GM12878 (cell line): ENCODE measurements around the gene FMNL2. TPM values are rescaled to one million over a fixed set of nuclear protein-coding genes. Genes with fewer than 3 reads are reported as not detected.

Source experiments
- ATAC-seq: fragments of 200-7000 bp; cut with Tn5 transposase; 3 replicates; pipeline ENCODE4 v1.9.1; 2020; ENCODE audit warnings: mild to moderate bottlenecking, moderate library complexity
- BruUV-seq: library from RNA; stranded (reverse); fragments of 400-500 nt; replicated peaks from 2 replicates; lab custom pipeline; 2021; lab: Mats Ljungman, UMichigan
- CTCF ChIA-PET: fragments of 300-600 bp; sonication (Branson Sonifier 250); formaldehyde crosslinking; extraction: SDS; loops from one replicate; lab custom pipeline; 2021; ENCODE audit warnings: inconsistent platforms; lab: Yijun Ruan, JAX
- POLR2A ChIA-PET: fragments of 350-600 bp; formaldehyde crosslinking; extraction: SDS; loops from one replicate; lab custom pipeline; 2021; ENCODE audit warnings: inconsistent platforms; lab: Charles Lee
- RAD21 ChIA-PET: fragments of 300-600 bp; sonication (Branson Sonifier 250); formaldehyde crosslinking; loops from one replicate; lab custom pipeline; 2023; ENCODE audit warnings: antibody characterized with exemption; ENCODE audit not compliant: unreplicated experiment; lab: Charles Lee
- SMC1A ChIA-PET: fragments of 300-600 bp; sonication (Branson Sonifier 250); formaldehyde crosslinking; loops from one replicate; lab custom pipeline; 2023; ENCODE audit not compliant: unreplicated experiment, uncharacterized antibody; lab: Charles Lee
- DNase-seq: peaks from one replicate; pipeline ENCODE4 v3.0.0-alpha.2; 2011; ENCODE audit warnings: low read depth, low spot score
- FAIRE-seq: peaks from 3 replicates; lab custom pipeline; 2011; peaks lifted over from hg19 to GRCh38; lab: Jason Lieb, UNC
- H2AFZ ChIP-seq: 2 replicates; pipeline ENCODE4 v1.6.0; 2011; ENCODE audit warnings: low read depth, low read length, control low read depth; ENCODE audit not compliant: control insufficient read depth
- H3K27ac ChIP-seq: 2 replicates; pipeline ENCODE4 v1.5.1; 2011; ENCODE audit warnings: control low read depth; ENCODE audit not compliant: control insufficient read depth, insufficient read depth
- H3K27me3 ChIP-seq, 2 experiments: replicated peaks in 1 of 2; 2 replicates each; pipeline versions ENCODE4 v1.6.0 to v1.6.1; 2011; ENCODE audit warnings: low read length in 1 of 2; ENCODE audit not compliant: control insufficient read depth in 2 of 2, insufficient read depth in 2 of 2
- H3K36me3 ChIP-seq, 2 experiments: 2 replicates each; pipeline ENCODE4 v1.5.1; 2011; ENCODE audit warnings: low read length in 1 of 2; ENCODE audit not compliant: control insufficient read depth in 2 of 2, insufficient read depth in 2 of 2
- H3K4me1 ChIP-seq: 2 replicates; pipeline ENCODE4 v1.6.1; 2011; ENCODE audit warnings: mild to moderate bottlenecking, low read length, moderate library complexity, mixed read lengths; ENCODE audit not compliant: control insufficient read depth, insufficient read depth
- H3K4me2 ChIP-seq: 2 replicates; pipeline ENCODE4 v1.6.0; 2011; ENCODE audit warnings: control low read depth; ENCODE audit not compliant: control insufficient read depth, insufficient read depth
- H3K4me3 ChIP-seq: fragments of 200-600 bp; sonication (generic); 2 replicates; pipeline ENCODE4 v1.5.1; 2016
- H3K79me2 ChIP-seq: 2 replicates; pipeline ENCODE4 v1.6.0; 2011; ENCODE audit warnings: low read length; ENCODE audit not compliant: control insufficient read depth, insufficient read depth
- H3K9ac ChIP-seq: 2 replicates; pipeline ENCODE4 v1.8.0; 2011; ENCODE audit warnings: low read length, control low read depth, mixed read lengths; ENCODE audit not compliant: control insufficient read depth, insufficient read depth
- H3K9me3 ChIP-seq: replicated peaks from 3 replicates; pipeline ENCODE4 v1.5.1; 2011; ENCODE audit warnings: mild to moderate bottlenecking, low read length; ENCODE audit not compliant: control insufficient read depth, insufficient read depth
- H4K20me1 ChIP-seq: 2 replicates; pipeline ENCODE4 v1.6.0; 2011; ENCODE audit not compliant: control insufficient read depth, insufficient read depth
- BHLHE40 ChIP-seq, 2 experiments: fragments of 450-650 bp in 1 of 2; IDR thresholded peaks; 2 replicates each; pipeline ENCODE4 v1.6.1; 2011 to 2017; ENCODE audit warnings: low read depth in 2 of 2, borderline replicate concordance in 1 of 2, improper control_type of control experiment in 1 of 2, low read length in 1 of 2, mild to moderate bottlenecking in 1 of 2
- CBFB ChIP-seq: IDR thresholded peaks from 2 replicates; pipeline ENCODE4 v1.6.1; 2016; ENCODE audit warnings: antibody characterized with exemption, low read depth
- DPF2 ChIP-seq: fragments of 450-650 bp; IDR thresholded peaks from 2 replicates; pipeline ENCODE4 v1.6.1; 2017; ENCODE audit warnings: mild to moderate bottlenecking
- FOXM1 ChIP-seq: IDR thresholded peaks from 2 replicates; pipeline ENCODE4 v1.6.1; 2012; ENCODE audit warnings: low read depth, mild to moderate bottlenecking, inconsistent platforms, low read length, moderate library complexity
- TBL1XR1 ChIP-seq: IDR thresholded peaks from 2 replicates; pipeline ENCODE4 v1.6.1; 2012; ENCODE audit warnings: low read depth, low read length, improper control_type of control experiment
- TCF3 ChIP-seq: IDR thresholded peaks from 2 replicates; pipeline ENCODE4 v1.6.1; 2012; ENCODE audit warnings: low read depth, mild to moderate bottlenecking, low read length, borderline replicate concordance; ENCODE audit not compliant: insufficient read depth
- YBX1 ChIP-seq: fragments of 450-650 bp; IDR thresholded peaks from 2 replicates; pipeline ENCODE4 v1.6.1; 2016; ENCODE audit warnings: antibody characterized with exemption
- ZBED1 ChIP-seq: IDR thresholded peaks from 2 replicates; pipeline ENCODE4 v1.6.1; 2016; ENCODE audit warnings: borderline replicate concordance
- ZZZ3 ChIP-seq: IDR thresholded peaks from 2 replicates; pipeline ENCODE4 v1.6.1; 2011; ENCODE audit warnings: low read depth; ENCODE audit not compliant: control insufficient read depth, insufficient read length
- WGBS: methylation state at CpG from one replicate; pipeline ENCODE4 v1.1.6; 2016; ENCODE audit warnings: low lambda C conversion rate; ENCODE audit not compliant: insufficient replicate concordance, insufficient coverage; ENCODE audit errors: missing lambda C conversion rate; 5-methylcytosine and 5-hydroxymethylcytosine counted together
- in situ Hi-C: fragments of 300-500 bp; cut with MboI; formaldehyde crosslinking; loops from 9 replicates; pipeline ENCODE4 v1.14.3; 2018; ENCODE audit warnings: mixed read lengths
- intact Hi-C: fragments of 100-400 bp; cut with micrococcal nuclease; formaldehyde crosslinking; loops from one replicate; pipeline ENCODE4 v1.14.2; 2022; ENCODE audit not compliant: unreplicated experiment
- polyA plus RNA-seq, 11 experiments: library from polyadenylated mRNA; depleted of rRNA in 4 of 11; unstranded in 6 of 11; stranded (reverse) in 5 of 11; fragments of >200 nt; fragmentation: Nextera tagmentation in 4 of 11; fragmentation: Illumina TruSeq in 1 of 11; extraction: Ambion mirVana in 4 of 11; extraction: Trizol in 1 of 11; gene quantifications; 1 replicate in 1 of 11; 2 replicates in 10 of 11; pipeline versions ENCODE4 v1.2.1 to v1.2.3, GENCODE V29; 2011 to 2016; ENCODE audit warnings: inconsistent platforms in 2 of 11, missing spikeins in 2 of 11, low read depth in 1 of 11
- total RNA-seq, 4 experiments: library from RNA; depleted of rRNA in 3 of 4; stranded (reverse); fragments of >200 nt in 3 of 4; fragmentation: Illumina TruSeq in 1 of 4; extraction: Trizol in 1 of 4; gene quantifications; 2 replicates each; pipeline versions ENCODE4 v1.2.1 to v1.2.3, GENCODE V29; 2013 to 2021
- TF ChIP-seq, protein P1 (sequence below): fragments of 450-650 bp; IDR thresholded peaks from 2 replicates; pipeline ENCODE4 v1.6.1; 2014; ENCODE audit warnings: mild to moderate bottlenecking
- TF ChIP-seq, protein P2 (sequence below): IDR thresholded peaks from 2 replicates; pipeline ENCODE4 v1.6.1; 2012; ENCODE audit warnings: low read length, inconsistent platforms
- TF ChIP-seq, protein P3 (sequence below): fragments of 450-650 bp; IDR thresholded peaks from 2 replicates; pipeline ENCODE4 v1.6.1; 2016; ENCODE audit warnings: mild to moderate bottlenecking
- TF ChIP-seq, protein P4 (sequence below): fragments of 450-650 bp; IDR thresholded peaks from 2 replicates; pipeline ENCODE4 v1.6.1; 2016; ENCODE audit warnings: mild to moderate bottlenecking, moderate library complexity, borderline replicate concordance

FMNL2 gene
- total and polyA plus RNA-seq, 10 of the 15 experiments (the other 5 are each of a cell fraction or from before 2014, with no cell fraction given) = 0.13 to 9.9 (median 0.35) TPM

DNA sequence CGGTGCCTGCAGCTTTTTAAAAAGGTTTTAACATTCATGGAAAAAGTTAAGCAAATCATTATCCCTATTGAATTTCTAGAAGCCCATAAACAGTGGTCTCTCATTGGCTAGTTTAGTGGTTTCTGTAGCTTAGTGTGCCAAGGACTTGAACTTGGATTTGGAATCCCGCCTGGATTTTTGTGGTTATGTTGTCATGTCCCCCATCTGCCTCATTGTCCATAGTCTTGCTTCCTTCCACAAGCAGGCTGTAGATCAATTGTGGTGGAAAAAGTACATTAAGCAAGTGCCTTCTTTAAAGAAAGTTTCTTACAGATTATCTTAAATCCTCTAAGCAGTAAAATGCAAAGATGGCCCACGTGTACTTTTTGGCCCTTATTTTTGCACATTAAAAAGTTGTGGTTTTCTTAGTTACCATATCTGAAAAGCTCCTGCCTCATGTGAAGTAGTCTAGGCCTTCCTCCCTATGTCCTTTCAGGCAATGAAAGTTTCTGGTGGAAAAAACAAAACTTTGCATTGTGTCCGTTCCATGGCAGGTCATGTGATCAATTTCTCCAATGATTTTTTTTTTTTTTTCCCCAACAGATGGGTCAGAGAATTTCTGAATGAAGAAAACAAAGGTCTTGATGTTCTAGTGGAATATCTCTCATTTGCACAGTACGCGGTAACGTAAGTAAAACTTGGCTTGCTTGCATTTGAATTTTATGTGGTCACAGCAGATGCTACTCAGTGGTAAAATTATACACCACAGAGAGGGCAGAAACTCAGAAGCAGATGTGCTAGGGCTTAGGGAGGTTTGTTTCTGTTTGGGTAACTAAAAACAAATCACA is 223.4 kb downstream of the FMNL2 start (continued):
- TF ChIP-seq, protein P1, sequence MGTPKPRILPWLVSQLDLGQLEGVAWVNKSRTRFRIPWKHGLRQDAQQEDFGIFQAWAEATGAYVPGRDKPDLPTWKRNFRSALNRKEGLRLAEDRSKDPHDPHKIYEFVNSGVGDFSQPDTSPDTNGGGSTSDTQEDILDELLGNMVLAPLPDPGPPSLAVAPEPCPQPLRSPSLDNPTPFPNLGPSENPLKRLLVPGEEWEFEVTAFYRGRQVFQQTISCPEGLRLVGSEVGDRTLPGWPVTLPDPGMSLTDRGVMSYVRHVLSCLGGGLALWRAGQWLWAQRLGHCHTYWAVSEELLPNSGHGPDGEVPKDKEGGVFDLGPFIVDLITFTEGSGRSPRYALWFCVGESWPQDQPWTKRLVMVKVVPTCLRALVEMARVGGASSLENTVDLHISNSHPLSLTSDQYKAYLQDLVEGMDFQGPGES = no peak
- TF ChIP-seq CBFB (no peak), TCF3 (no peak), BHLHE40 (IDR thresholded peaks at IDR 0.05; ENCODE audit: borderline replicate concordance in 1 of 2, low read depth in 2 of 2, low read length in 1 of 2) (no peak)

DNA sequence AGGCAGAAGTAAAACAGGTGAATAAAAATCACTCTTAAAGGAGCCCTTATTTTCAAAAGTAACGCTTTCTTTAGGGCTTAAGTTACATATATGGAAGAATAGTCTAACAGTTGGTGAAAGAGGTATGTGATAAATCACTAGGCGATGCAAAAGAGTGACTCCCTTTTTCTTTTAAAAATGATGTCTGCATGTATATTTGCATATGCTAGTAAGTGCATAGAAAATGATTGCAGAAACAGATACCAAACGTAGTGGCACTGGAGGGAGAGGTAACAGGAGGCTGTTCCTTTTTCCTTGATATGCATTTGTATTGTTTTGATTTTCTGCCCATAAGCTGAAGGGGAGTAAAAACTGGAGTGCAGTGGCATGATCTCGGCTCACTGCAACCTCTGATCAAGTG is 224.0 kb downstream of the FMNL2 start:
- ATAC-seq (no peak), FAIRE-seq (no peak), DNase-seq (no peak)
- ChIA-PET CTCF (no interaction called here), SMC1A (no interaction called here), RAD21 (no interaction called here), POLR2A (no interaction called here)
- BruUV-seq = no TSS peak
- no peaks in the 10 kb centered on the region for H4K20me1 ChIP-seq
- H3K4me1 ChIP-seq = 0 out of 2 replicates have a peak, but pooled peaks cover 3% of the 10 kb centered on the region
- intact Hi-C loops = loop anchor here (5.0 kb wide), 1 partner anchor 68 kb away; no protein-coding TSS in a partner anchor
- H3K27ac ChIP-seq = no peak overlapping the region
- H3K27me3 ChIP-seq = no peaks in the 10 kb centered on the region
- H3K4me2 ChIP-seq = no peak overlapping the region
- H3K79me2 ChIP-seq = no peaks in the 10 kb centered on the region
- H3K36me3 ChIP-seq = no peaks in the 10 kb centered on the region
- no peaks in the 10 kb centered on the region for H3K9me3 ChIP-seq
- WGBS = 21% methylated on average over 4 of the region's 4 CpGs
- in situ Hi-C loops = no loop called here
- H3K4me3 ChIP-seq = no peak overlapping the region
- H2AFZ ChIP-seq = no peak overlapping the region
- H3K9ac ChIP-seq = no peak overlapping the region
- TF ChIP-seq ZZZ3 (no peak), TBL1XR1 (no peak), FOXM1 (no peak), ZBED1 (no peak), YBX1 (no peak), DPF2 (no peak)
- TF ChIP-seq, protein P2, sequence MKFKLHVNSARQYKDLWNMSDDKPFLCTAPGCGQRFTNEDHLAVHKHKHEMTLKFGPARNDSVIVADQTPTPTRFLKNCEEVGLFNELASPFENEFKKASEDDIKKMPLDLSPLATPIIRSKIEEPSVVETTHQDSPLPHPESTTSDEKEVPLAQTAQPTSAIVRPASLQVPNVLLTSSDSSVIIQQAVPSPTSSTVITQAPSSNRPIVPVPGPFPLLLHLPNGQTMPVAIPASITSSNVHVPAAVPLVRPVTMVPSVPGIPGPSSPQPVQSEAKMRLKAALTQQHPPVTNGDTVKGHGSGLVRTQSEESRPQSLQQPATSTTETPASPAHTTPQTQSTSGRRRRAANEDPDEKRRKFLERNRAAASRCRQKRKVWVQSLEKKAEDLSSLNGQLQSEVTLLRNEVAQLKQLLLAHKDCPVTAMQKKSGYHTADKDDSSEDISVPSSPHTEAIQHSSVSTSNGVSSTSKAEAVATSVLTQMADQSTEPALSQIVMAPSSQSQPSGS = no peak
- TF ChIP-seq, protein P3, sequence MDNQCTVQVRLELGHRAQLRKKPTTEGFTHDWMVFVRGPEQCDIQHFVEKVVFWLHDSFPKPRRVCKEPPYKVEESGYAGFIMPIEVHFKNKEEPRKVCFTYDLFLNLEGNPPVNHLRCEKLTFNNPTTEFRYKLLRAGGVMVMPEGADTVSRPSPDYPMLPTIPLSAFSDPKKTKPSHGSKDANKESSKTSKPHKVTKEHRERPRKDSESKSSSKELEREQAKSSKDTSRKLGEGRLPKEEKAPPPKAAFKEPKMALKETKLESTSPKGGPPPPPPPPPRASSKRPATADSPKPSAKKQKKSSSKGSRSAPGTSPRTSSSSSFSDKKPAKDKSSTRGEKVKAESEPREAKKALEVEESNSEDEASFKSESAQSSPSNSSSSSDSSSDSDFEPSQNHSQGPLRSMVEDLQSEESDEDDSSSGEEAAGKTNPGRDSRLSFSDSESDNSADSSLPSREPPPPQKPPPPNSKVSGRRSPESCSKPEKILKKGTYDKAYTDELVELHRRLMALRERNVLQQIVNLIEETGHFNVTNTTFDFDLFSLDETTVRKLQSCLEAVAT = no peak
- TF ChIP-seq, protein P4, sequence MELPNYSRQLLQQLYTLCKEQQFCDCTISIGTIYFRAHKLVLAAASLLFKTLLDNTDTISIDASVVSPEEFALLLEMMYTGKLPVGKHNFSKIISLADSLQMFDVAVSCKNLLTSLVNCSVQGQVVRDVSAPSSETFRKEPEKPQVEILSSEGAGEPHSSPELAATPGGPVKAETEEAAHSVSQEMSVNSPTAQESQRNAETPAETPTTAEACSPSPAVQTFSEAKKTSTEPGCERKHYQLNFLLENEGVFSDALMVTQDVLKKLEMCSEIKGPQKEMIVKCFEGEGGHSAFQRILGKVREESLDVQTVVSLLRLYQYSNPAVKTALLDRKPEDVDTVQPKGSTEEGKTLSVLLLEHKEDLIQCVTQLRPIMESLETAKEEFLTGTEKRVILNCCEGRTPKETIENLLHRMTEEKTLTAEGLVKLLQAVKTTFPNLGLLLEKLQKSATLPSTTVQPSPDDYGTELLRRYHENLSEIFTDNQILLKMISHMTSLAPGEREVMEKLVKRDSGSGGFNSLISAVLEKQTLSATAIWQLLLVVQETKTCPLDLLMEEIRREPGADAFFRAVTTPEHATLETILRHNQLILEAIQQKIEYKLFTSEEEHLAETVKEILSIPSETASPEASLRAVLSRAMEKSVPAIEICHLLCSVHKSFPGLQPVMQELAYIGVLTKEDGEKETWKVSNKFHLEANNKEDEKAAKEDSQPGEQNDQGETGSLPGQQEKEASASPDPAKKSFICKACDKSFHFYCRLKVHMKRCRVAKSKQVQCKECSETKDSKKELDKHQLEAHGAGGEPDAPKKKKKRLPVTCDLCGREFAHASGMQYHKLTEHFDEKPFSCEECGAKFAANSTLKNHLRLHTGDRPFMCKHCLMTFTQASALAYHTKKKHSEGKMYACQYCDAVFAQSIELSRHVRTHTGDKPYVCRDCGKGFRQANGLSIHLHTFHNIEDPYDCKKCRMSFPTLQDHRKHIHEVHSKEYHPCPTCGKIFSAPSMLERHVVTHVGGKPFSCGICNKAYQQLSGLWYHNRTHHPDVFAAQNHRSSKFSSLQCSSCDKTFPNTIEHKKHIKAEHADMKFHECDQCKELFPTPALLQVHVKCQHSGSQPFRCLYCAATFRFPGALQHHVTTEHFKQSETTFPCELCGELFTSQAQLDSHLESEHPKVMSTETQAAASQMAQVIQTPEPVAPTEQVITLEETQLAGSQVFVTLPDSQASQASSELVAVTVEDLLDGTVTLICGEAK = no peak
